Activated naive CD8-positive, alpha-beta T cell (primary cell): Measurements from ENCODE around the gene SIRT3.
A peak's percentile ranks its signal among the peaks of the same experiment; 100 is the strongest.

Experiments
- H3K27ac Mint-ChIP-seq: one replicate; pipeline ENCODE4 v1.8.0; 2021; ENCODE audit warnings: mixed read lengths
- H3K27me3 Mint-ChIP-seq: one replicate; pipeline ENCODE4 v1.8.0; 2021; ENCODE audit warnings: mixed read lengths
- H3K36me3 Mint-ChIP-seq: one replicate; pipeline ENCODE4 v1.8.0; 2021; ENCODE audit warnings: mixed read lengths
- H3K4me1 Mint-ChIP-seq: one replicate; pipeline ENCODE4 v1.8.0; 2021; ENCODE audit warnings: low read depth, mixed read lengths
- H3K4me3 Mint-ChIP-seq: one replicate; pipeline ENCODE4 v1.8.0; 2021; ENCODE audit warnings: mild to moderate bottlenecking, mixed read lengths
- H3K9me3 Mint-ChIP-seq: one replicate; pipeline ENCODE4 v1.8.0; 2021; ENCODE audit warnings: low read depth, mixed read lengths

Gene SIRT3

GRCh38 chr11:208181-208916 is 27.8 kb downstream of the SIRT3 start:
- H3K4me1 Mint-ChIP-seq: peaks cover 34% of the 10 kb centered on the region
- peaks cover 5% of the 10 kb centered on the region for H3K36me3 Mint-ChIP-seq

GRCh38 chr11:207863-208180 is 28.3 kb downstream of the SIRT3 start:
- H3K27me3 Mint-ChIP-seq: no peaks in the 10 kb centered on the region
- peaks cover 3% of the 10 kb centered on the region for H3K36me3 Mint-ChIP-seq
- H3K4me1 Mint-ChIP-seq: peaks cover 39% of the 10 kb centered on the region
- H3K9me3 Mint-ChIP-seq: no peaks in the 10 kb centered on the region
- peak overlapping the region; percentile 100 for H3K4me3 Mint-ChIP-seq
- peak overlapping the region; percentile 99 for H3K27ac Mint-ChIP-seq

More at GRCh38 chr11:208181-208916, 27.8 kb downstream of the SIRT3 start:
- Mint-ChIP-seq H3K9me3 (no peaks in the 10 kb centered on the region), H3K27me3 (no peaks in the 10 kb centered on the region), H3K4me3 (peak overlapping the region; percentile 100), H3K27ac (peak overlapping the region; percentile 99)

- H3K36me3 Mint-ChIP-seq: peaks cover 3% of the 10 kb centered on the region
- peaks cover 44% of the 10 kb centered on the region for H3K4me1 Mint-ChIP-seq
- peak within 1 kb of the TSS; percentile 99 for H3K27ac Mint-ChIP-seq
Observed at GRCh38 chr11:207208-207862, 28.8 kb downstream of the SIRT3 start, which contains the start of the genes BET1L and RIC8A. BET1L (minus strand) TSS chr11:207399; CDS start chr11:207321, 78 bp downstream. RIC8A (plus strand) TSS chr11:207708; CDS start chr11:208855, 1,147 bp downstream.

GRCh38 chr11:206526-207207 is 29.5 kb downstream of the SIRT3 start:
- Mint-ChIP-seq H3K4me1 (peaks cover 51% of the 10 kb centered on the region), H3K27ac (peak overlapping the region; percentile 98), H3K4me3 (peak overlapping the region; percentile 100), H3K27me3 (no peaks in the 10 kb centered on the region), H3K9me3 (no peaks in the 10 kb centered on the region), H3K36me3 (peaks cover 3% of the 10 kb centered on the region)

More at GRCh38 chr11:207208-207862, 28.8 kb downstream of the SIRT3 start, which contains the start of the genes BET1L and RIC8A:
- Mint-ChIP-seq H3K27me3 (no peaks in the 10 kb centered on the region), H3K4me3 (peak within 1 kb of the TSS; percentile 100), H3K9me3 (no peaks in the 10 kb centered on the region)

GRCh38 chr11:206002-206384 is 30.1 kb downstream of the SIRT3 start:
- H3K36me3 Mint-ChIP-seq: no peaks in the 10 kb centered on the region
- H3K4me3 Mint-ChIP-seq: peak overlapping the region; percentile 100
- H3K27ac Mint-ChIP-seq: peak overlapping the region; percentile 98
- H3K27me3 Mint-ChIP-seq: no peaks in the 10 kb centered on the region
- H3K4me1 Mint-ChIP-seq: peaks cover 52% of the 10 kb centered on the region
- H3K9me3 Mint-ChIP-seq: no peaks in the 10 kb centered on the region

GRCh38 chr11:205221-206001 is 30.7 kb downstream of the SIRT3 start:
- peak overlapping the region; percentile 98 for H3K27ac Mint-ChIP-seq
- H3K9me3 Mint-ChIP-seq: no peaks in the 10 kb centered on the region
- peaks cover 52% of the 10 kb centered on the region for H3K4me1 Mint-ChIP-seq
- H3K27me3 Mint-ChIP-seq: no peaks in the 10 kb centered on the region
- peak overlapping the region; percentile 100 for H3K4me3 Mint-ChIP-seq
- H3K36me3 Mint-ChIP-seq: no peaks in the 10 kb centered on the region

- Mint-ChIP-seq H3K4me3 (peak overlapping the region; percentile 32), H3K27me3 (no peaks in the 10 kb centered on the region), H3K36me3 (no peaks in the 10 kb centered on the region), H3K9me3 (no peaks in the 10 kb centered on the region), H3K27ac (peak overlapping the region; percentile 66), H3K4me1 (peaks cover 47% of the 10 kb centered on the region)
Observed at GRCh38 chr11:204587-205109, 31.5 kb downstream of the SIRT3 start.

- H3K4me1 Mint-ChIP-seq: peaks cover 45% of the 10 kb centered on the region
- peak overlapping the region; percentile 59 for H3K4me3 Mint-ChIP-seq
- no peaks in the 10 kb centered on the region for H3K9me3 Mint-ChIP-seq
- peak overlapping the region; percentile 82 for H3K27ac Mint-ChIP-seq
- no peaks in the 10 kb centered on the region for H3K27me3 Mint-ChIP-seq
- no peaks in the 10 kb centered on the region for H3K36me3 Mint-ChIP-seq
Observed at GRCh38 chr11:203945-204586, 32.1 kb downstream of the SIRT3 start.

- Mint-ChIP-seq H3K9me3 (no peaks in the 10 kb centered on the region), H3K4me3 (peak overlapping the region; percentile 59), H3K36me3 (no peaks in the 10 kb centered on the region), H3K27me3 (no peaks in the 10 kb centered on the region), H3K4me1 (peaks cover 45% of the 10 kb centered on the region), H3K27ac (peak overlapping the region; percentile 88)
Observed at GRCh38 chr11:203056-203944, 32.8 kb downstream of the SIRT3 start.

- no peaks in the 10 kb centered on the region for H3K27me3 Mint-ChIP-seq
- H3K27ac Mint-ChIP-seq: peak overlapping the region; percentile 88
- H3K4me3 Mint-ChIP-seq: peak overlapping the region; percentile 70
- H3K4me1 Mint-ChIP-seq: peaks cover 45% of the 10 kb centered on the region
- no peaks in the 10 kb centered on the region for H3K9me3 Mint-ChIP-seq
- H3K36me3 Mint-ChIP-seq: no peaks in the 10 kb centered on the region
Observed at GRCh38 chr11:202490-202889, 33.7 kb downstream of the SIRT3 start.

- Mint-ChIP-seq H3K4me3 (peak overlapping the region; percentile 70), H3K9me3 (no peaks in the 10 kb centered on the region), H3K36me3 (no peaks in the 10 kb centered on the region), H3K27me3 (no peaks in the 10 kb centered on the region), H3K27ac (peak overlapping the region; percentile 88), H3K4me1 (peaks cover 45% of the 10 kb centered on the region)
Observed at GRCh38 chr11:201966-202365, 34.2 kb downstream of the SIRT3 start.

GRCh38 chr11:200224-201003 is 35.7 kb downstream of the SIRT3 start:
- Mint-ChIP-seq H3K27ac (peak overlapping the region; percentile 22), H3K27me3 (no peaks in the 10 kb centered on the region), H3K9me3 (no peaks in the 10 kb centered on the region), H3K36me3 (no peaks in the 10 kb centered on the region), H3K4me3 (no peak overlapping the region), H3K4me1 (peaks cover 37% of the 10 kb centered on the region)

- H3K27ac Mint-ChIP-seq: no peak overlapping the region
Observed at GRCh38 chr11:199782-200181, 36.4 kb downstream of the SIRT3 start.

More at GRCh38 chr11:199782-200181, 36.4 kb downstream of the SIRT3 start:
- H3K36me3 Mint-ChIP-seq: no peaks in the 10 kb centered on the region
- H3K9me3 Mint-ChIP-seq: no peaks in the 10 kb centered on the region
- no peak overlapping the region for H3K4me3 Mint-ChIP-seq
- peaks cover 34% of the 10 kb centered on the region for H3K4me1 Mint-ChIP-seq
- no peaks in the 10 kb centered on the region for H3K27me3 Mint-ChIP-seq
